Measurements from ENCODE around the gene MARCHF7. TPM values are rescaled to one million over a fixed set of nuclear protein-coding genes. Genes with fewer than 3 reads are reported as not detected.

MARCHF7 gene
- total and polyA plus RNA-seq, 2 of the 8 experiments (the other 6 are each of a cell fraction or from before 2014, with no cell fraction given): 18.3 to 116 TPM

GRCh38 chr2:159712929-159713420 lies 669 bp downstream of the MARCHF7 start:
- no peak for TF ChIP-seq SP2 (IDR thresholded peaks at IDR 0.05; ENCODE audit: low read length)
- TF ChIP-seq KDM5A (IDR thresholded peaks at IDR 0.05; ENCODE audit: low read length): no peak
- TF ChIP-seq FOSL1 (IDR thresholded peaks at IDR 0.05; ENCODE audit: insufficient read depth, low read depth, low read length): no peak
- TF ChIP-seq TAF1 (IDR thresholded peaks at IDR 0.05; ENCODE audit: low read depth, low read length): no peak
- TF ChIP-seq SUZ12 (IDR thresholded peaks at IDR 0.05; ENCODE audit: low read length): no peak
- no peak for TF ChIP-seq EGR1 (IDR thresholded peaks at IDR 0.05; ENCODE audit: borderline replicate concordance, low read depth, low read length)
- no peak for TF ChIP-seq SIRT6 (IDR thresholded peaks at IDR 0.05; ENCODE audit: low read length)
- 0 out of 2 replicates have a peak, but pooled peaks have one; percentile 25 for TF ChIP-seq CHD1 (IDR thresholded peaks at IDR 0.05; ENCODE audit: low read depth, low read length)
- TF ChIP-seq GTF2F1 (IDR thresholded peaks at IDR 0.05; ENCODE audit: borderline replicate concordance, low read depth, low read length): no peak

More at GRCh38 chr2:159712929-159713420, 669 bp downstream of the MARCHF7 start:
- Histone ChIP-seq H3K14ac (ENCODE audit: insufficient read length) (peak overlapping the region; percentile 23), H3K9me3 (ENCODE audit: insufficient read depth in 2 of 2, low read depth in 1 of 2, low read length in 1 of 2) (no peaks in the 10 kb centered on the region), H2BK15ac (ENCODE audit: low read length) (no peak overlapping the region), H3K79me2 (ENCODE audit: control insufficient read depth in 1 of 2, insufficient read depth in 2 of 2, low read length in 2 of 2) (peaks cover 45 to 62% of the 10 kb centered on the region in 2 experiments), H3K56ac (replicated peaks; ENCODE audit: insufficient read length, low read depth, low read length) (peak overlapping the region; percentile 100), H4K91ac (replicated peaks; ENCODE audit: insufficient read length, low read length) (no peak overlapping the region), H4K8ac (ENCODE audit: extremely low read depth, insufficient read depth, low read length) (peak overlapping the region; percentile 100; the same call in 1 of the 2 replicates), H3K9ac (replicated peaks in 1 of 4; ENCODE audit: extremely low read depth in 1 of 4, low read depth in 3 of 4, low read length in 3 of 4) (peak overlapping the region; percentile 96 to 100 (median 100)), H2BK5ac (ENCODE audit: low read depth, low read length) (peak overlapping the region; percentile 99), H3K23ac (ENCODE audit: insufficient read length) (no peak overlapping the region), H2BK20ac (ENCODE audit: low read length) (no peak overlapping the region), H2BK12ac (ENCODE audit: low read depth, low read length) (peak overlapping the region; percentile 89; the same call in 1 of the 2 replicates), H3K4me3 (ENCODE audit: extremely low read depth in 1 of 4, insufficient read depth in 2 of 4, low read depth in 3 of 4, low read length in 4 of 4) (peak overlapping the region; percentile 84 to 96 (median 92)), H3K4me2 (ENCODE audit: insufficient read depth in 1 of 2, low read depth in 2 of 2, low read length in 2 of 2) (peak overlapping the region; percentile 73 to 86), H3K4ac (replicated peaks; ENCODE audit: insufficient read length, low read depth, low read length) (peak overlapping the region; percentile 72), H2BK120ac (replicated peaks; ENCODE audit: low read depth, low read length) (peak overlapping the region; percentile 73), H3K27ac (ENCODE audit: low read depth, low read length) (peak overlapping the region; percentile 99), H3K18ac (ENCODE audit: extremely low read depth, low read length) (peak overlapping the region; percentile 99), H3K79me1 (ENCODE audit: low read depth, low read length) (0 out of 2 replicates have a peak, but pooled peaks cover 2% of the 10 kb centered on the region), H4K5ac (ENCODE audit: insufficient read length, low read depth, low read length) (peak overlapping the region; percentile 100), H3K36me3 (ENCODE audit: control insufficient read depth in 2 of 4, insufficient read depth in 4 of 4, low read length in 3 of 4) (peaks cover 0 to 31% (median 6%) of the 10 kb centered on the region in 4 experiments; a peak in 5 of 8 replicates), H3K23me2 (ENCODE audit: low read depth, low read length) (no peaks in the 10 kb centered on the region), H3K27me3 (replicated peaks in 1 of 4; ENCODE audit: control insufficient read depth in 3 of 4, extremely low read depth in 1 of 4, insufficient read depth in 3 of 4, low read length in 3 of 4) (no peaks in the 10 kb centered on the region), H2AK5ac (ENCODE audit: low read depth, low read length) (no peak overlapping the region; the same call in 1 of the 2 replicates), H2AFZ (ENCODE audit: low read length) (no peak overlapping the region), H3K4me1 (replicated peaks in 1 of 4; ENCODE audit: control insufficient read depth in 3 of 4, insufficient read depth in 4 of 4, low read length in 3 of 4) (peaks cover 0 to 8% (median 4%) of the 10 kb centered on the region in 4 experiments; a peak in 3 of 7 replicates), H4K20me1 (replicated peaks in 1 of 2; ENCODE audit: control insufficient read depth in 1 of 2, insufficient read depth in 2 of 2, low read length in 2 of 2) (peaks cover 15 to 19% of the 10 kb centered on the region in 2 experiments)
- DNase-seq (ENCODE audit: low read depth in 1 of 2, low spot score in 2 of 2) (no peak), FAIRE-seq (no peak)
- ChIA-PET CTCF (ENCODE audit: partially characterized antibody) (interaction anchor here (0.8 to 1.4 kb wide), 3 partner anchors 155 to 338 kb away, joined by 3 to 4 read pairs (median 4); no protein-coding TSS in a partner anchor), POLR2A (ENCODE audit: partially characterized antibody) (interaction anchor here (0.9 to 4.6 kb wide), 38 partner anchors 10 to 743 kb away, joined by 3 to 75 read pairs (median 5); partner anchors contain the start of genes BAZ2B, LY75 and WDSUB1)
- 4% methylated on average over 25 of the region's 32 CpGs; no CpG with 5 or more reads in 1 of the 2 experiments for WGBS, 2 experiments (ENCODE audit: extremely low coverage in 1 of 2, insufficient coverage in 1 of 2, insufficient read length in 1 of 2, insufficient replicate concordance in 2 of 2, low coverage in 1 of 2, low lambda C conversion rate in 2 of 2, missing lambda C conversion rate in 1 of 2)

All from H1 (cell line).